Measurements from ENCODE around the gene GCGR. TPM values are rescaled to one million over a fixed set of nuclear protein-coding genes. Genes with fewer than 3 reads are reported as not detected.
A peak's percentile ranks its signal among the peaks of the same experiment; 100 is the strongest.

Gene GCGR
- total RNA-seq, 2 experiments from 2014 or later = not detected

DNA sequence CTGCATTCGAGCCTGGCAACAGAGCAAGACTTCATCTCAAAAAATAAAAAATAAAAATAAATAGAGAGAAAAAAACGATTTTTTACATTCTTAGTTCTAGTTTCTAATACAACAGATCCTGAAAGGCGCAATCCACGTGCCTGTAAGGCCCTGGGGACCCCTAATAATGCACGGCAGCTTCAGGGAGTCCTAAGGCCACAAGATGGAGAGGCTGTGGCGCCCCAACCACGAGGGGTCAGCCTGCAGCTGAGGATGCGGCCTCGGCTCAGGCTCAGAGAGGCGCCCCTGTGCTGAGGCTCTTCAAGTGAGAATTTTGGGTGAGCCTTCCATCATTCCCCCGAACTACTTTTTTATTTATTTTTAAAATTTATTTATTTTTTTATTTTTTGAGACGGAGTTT lies 45.5 kb downstream of the GCGR start:
- no peak for DNase-seq
- Mint-ChIP-seq H3K27ac (no peak overlapping the region), H3K9me3 (no peaks in the 10 kb centered on the region), H3K4me3 (no peak overlapping the region), H3K4me1 (ENCODE audit: low read depth) (peaks cover 2% of the 10 kb centered on the region), H3K27me3 (ENCODE audit: low read depth) (no peaks in the 10 kb centered on the region), H3K36me3 (ENCODE audit: low read depth) (peaks cover 35% of the 10 kb centered on the region)
- CTCF ChIA-PET = no interaction called here
- intact Hi-C loops (cut with micrococcal nuclease) = no loop called here

DNA sequence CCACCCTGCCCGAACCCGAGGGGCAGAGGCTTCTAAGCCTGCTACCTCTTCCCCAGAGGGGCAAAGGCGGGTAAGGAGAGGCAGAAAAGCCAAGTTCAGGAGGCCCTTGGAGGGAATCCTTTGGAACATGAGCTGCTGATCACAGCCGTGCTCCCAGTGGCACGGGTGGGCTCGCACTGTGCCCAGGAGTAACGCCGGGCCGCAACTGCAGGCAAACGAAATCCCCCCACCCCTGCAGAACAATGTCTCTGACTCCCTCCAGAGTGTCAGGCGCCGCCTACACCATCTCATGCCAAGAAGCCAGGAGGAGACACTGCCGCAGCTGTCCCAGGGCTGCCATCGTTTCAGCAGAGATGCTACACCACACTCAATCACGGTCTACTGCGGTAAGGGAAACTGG lies 47.5 kb downstream of the GCGR start:
- CTCF ChIA-PET = no interaction called here
- Mint-ChIP-seq H3K27ac (no peak overlapping the region), H3K4me1 (ENCODE audit: low read depth) (peaks cover 7% of the 10 kb centered on the region), H3K36me3 (ENCODE audit: low read depth) (peaks cover 32% of the 10 kb centered on the region), H3K4me3 (no peak overlapping the region), H3K27me3 (ENCODE audit: low read depth) (no peaks in the 10 kb centered on the region), H3K9me3 (no peaks in the 10 kb centered on the region)
- intact Hi-C loops (cut with micrococcal nuclease) = no loop called here
- DNase-seq = no peak

DNA sequence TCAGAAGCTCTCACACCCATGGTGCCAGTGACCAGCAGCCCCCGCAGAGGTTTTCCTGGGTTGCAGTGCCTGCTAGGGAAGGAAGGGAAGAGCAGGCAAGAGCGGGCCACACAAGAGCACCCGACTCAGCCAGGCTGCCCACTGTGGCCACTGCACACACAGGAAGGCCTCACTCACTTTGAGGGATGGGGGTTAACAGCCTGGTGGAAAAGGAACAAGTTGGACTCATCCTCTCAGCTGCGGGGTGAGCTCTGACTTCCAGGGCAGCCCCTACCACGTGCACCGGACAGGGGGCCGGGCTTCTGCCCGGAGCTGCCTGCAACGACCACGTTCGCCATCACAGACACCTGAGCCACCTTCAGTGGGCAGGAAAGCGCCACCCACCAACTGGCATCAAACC lies 48.3 kb downstream of the GCGR start:
- Mint-ChIP-seq H3K36me3 (ENCODE audit: low read depth) (peaks cover 31% of the 10 kb centered on the region), H3K4me3 (no peak overlapping the region), H3K4me1 (ENCODE audit: low read depth) (peaks cover 7% of the 10 kb centered on the region), H3K9me3 (no peaks in the 10 kb centered on the region), H3K27ac (no peak overlapping the region), H3K27me3 (ENCODE audit: low read depth) (no peaks in the 10 kb centered on the region)
- no peak for DNase-seq
- CTCF ChIA-PET = no interaction called here
- intact Hi-C loops (cut with micrococcal nuclease) = no loop called here

DNA sequence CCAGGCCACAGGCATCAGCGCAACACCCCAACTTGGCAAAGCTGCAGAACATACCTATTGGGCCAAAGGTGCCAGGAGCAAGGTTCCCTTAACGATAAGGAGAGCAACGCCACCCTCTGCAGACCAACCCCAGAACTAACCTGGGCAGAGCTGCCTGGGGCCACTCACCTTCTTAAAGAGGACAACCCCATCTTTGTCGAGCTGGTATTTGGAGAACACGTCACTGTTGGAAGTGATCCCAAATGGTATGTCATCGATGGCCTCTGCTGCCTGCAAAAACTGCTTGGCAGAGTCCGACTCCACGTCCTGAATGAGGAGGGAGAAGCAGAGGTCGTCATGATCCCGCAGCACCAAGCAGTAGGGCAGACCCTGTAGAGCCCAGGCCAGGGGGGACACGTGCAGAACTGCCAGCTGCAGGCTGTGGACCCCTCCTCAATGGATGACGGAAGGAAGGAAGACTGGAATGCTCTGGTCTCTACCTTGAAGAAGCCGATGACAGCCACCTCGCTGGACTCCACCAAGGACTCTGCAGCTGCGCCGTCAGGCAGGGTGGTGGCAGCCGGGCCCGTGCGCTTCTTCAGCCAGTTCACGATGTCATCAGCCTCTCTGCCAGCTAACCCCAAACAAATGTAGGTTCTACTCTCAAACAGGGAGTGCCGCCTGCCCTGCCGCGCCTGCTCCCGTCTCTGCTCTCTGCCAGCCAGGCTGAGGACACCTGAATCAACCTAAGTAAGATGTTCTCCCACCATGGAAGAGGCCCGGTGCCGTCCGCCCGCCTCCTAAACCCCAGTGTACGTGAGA lies 51.2 kb downstream of the GCGR start:
- CTCF ChIA-PET = interaction anchor here (0.5 to 0.7 kb wide), 3 partner anchors 121 to 401 kb away, joined by 3 to 6 read pairs (median 4); no protein-coding TSS in a partner anchor

DNA sequence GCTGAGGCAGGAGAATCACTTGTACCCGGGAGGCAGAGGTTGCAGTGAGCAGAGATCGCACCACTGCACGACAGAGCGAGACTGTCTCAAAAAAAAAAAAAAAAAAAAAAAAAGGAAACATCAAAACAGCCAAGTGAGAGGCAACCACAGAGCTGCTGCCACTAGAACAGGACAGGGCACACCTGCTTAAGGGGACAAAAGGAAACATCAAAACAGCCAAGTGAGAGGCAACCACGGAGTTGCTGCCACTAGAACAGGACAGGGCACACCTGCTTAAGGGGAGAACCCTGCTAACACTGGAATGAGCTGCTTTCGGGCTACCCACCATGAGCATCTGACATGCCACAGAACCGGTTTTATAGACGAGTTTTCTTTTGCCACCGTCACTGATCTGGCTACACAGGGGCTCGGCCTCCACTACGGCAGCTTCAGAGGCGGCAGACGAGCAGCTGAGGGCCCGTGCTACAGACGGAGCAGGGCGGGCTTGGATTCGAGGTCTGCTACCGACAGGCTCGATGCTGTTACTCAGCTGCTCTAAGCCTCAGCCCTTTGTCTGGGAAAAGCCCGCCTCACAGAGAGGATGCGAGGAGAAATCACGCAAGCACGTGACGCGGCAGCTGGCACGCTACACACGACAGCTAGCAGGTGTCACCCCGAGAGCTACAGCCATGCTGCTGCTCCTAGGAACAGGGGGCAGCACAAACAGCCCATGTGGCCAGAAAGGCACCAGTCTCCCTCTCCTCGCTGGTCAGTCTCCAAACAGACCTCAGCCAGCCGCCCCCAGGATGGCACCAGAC lies 54.4 kb downstream of the GCGR start:
- CTCF ChIA-PET = no interaction called here

More for the DNA sequence above, 51.2 kb downstream of the GCGR start:
- Mint-ChIP-seq H3K9me3 (no peaks in the 10 kb centered on the region), H3K27ac (no peak overlapping the region), H3K27me3 (ENCODE audit: low read depth) (no peaks in the 10 kb centered on the region), H3K4me1 (ENCODE audit: low read depth) (peaks cover 32% of the 10 kb centered on the region), H3K4me3 (no peak overlapping the region), H3K36me3 (ENCODE audit: low read depth) (peaks cover 41% of the 10 kb centered on the region)
- DNase-seq = peak; percentile 19
- intact Hi-C loops (cut with micrococcal nuclease) = no loop called here

DNA sequence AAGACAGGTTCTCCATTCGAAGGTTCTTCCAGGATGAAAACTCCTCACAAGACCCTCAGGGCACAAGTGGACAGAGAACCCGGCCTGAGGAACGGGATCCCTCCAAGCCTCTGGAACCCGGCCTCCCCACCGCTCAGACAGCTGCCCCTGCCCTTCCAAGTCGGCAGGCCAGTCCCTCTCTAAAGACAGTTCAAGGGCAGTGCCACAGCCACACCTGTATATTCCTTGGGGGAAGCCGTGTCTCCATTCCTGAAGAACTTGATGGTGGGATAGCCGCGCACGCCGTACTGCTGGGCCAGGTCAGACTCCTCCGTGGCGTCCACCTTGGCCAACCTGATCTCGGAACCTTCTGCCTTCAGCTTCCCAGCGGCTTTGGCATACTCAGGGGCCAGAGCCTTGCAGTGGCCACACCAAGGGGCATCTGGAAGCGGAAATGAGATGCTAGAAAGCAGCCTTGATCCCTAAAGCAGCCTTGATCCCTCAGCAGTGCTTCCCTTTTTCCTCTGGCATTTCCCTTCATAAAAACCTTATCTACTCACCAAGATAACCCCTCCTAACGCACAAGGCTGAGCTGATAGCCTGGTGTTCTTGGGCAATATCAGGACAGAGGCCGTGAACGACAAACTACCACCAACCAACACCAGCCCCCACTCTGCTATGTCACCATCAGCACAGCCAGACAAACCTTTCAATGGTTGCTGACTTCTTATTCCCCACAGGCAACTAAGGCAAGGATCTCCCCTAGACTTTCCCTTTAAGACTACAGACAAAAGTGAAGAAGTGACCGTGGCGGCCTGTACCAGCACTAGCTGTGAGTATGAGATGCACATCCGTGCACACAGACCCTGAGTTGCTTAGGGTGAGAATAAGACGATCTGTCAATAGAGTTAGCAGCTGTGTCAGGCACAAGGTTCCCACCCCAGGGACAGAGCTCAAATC lies 55.3 kb downstream of the GCGR start:
- H3K36me3 Mint-ChIP-seq (ENCODE audit: low read depth) = peaks cover 38% of the 10 kb centered on the region
- H3K9me3 Mint-ChIP-seq = no peaks in the 10 kb centered on the region
- no peaks in the 10 kb centered on the region for H3K27me3 Mint-ChIP-seq (ENCODE audit: low read depth)
- peak overlapping the region; percentile 40 for H3K27ac Mint-ChIP-seq
- intact Hi-C loops (cut with micrococcal nuclease) = no loop called here
- H3K4me1 Mint-ChIP-seq (ENCODE audit: low read depth) = peaks cover 49% of the 10 kb centered on the region
- peak; percentile 20 for DNase-seq
- peak overlapping the region; percentile 82 for H3K4me3 Mint-ChIP-seq
- CTCF ChIA-PET = interaction anchor here (0.6 to 0.7 kb wide), 3 partner anchors 11 to 124 kb away, joined by 3 to 7 read pairs (median 3); no protein-coding TSS in a partner anchor

More for the DNA sequence above, 54.4 kb downstream of the GCGR start:
- Mint-ChIP-seq H3K36me3 (ENCODE audit: low read depth) (peaks cover 40% of the 10 kb centered on the region), H3K4me1 (ENCODE audit: low read depth) (peaks cover 44% of the 10 kb centered on the region), H3K4me3 (peak overlapping the region; percentile 82), H3K27ac (no peak overlapping the region), H3K9me3 (no peaks in the 10 kb centered on the region), H3K27me3 (ENCODE audit: low read depth) (no peaks in the 10 kb centered on the region)
- DNase-seq = no peak
- intact Hi-C loops (cut with micrococcal nuclease) = no loop called here

DNA sequence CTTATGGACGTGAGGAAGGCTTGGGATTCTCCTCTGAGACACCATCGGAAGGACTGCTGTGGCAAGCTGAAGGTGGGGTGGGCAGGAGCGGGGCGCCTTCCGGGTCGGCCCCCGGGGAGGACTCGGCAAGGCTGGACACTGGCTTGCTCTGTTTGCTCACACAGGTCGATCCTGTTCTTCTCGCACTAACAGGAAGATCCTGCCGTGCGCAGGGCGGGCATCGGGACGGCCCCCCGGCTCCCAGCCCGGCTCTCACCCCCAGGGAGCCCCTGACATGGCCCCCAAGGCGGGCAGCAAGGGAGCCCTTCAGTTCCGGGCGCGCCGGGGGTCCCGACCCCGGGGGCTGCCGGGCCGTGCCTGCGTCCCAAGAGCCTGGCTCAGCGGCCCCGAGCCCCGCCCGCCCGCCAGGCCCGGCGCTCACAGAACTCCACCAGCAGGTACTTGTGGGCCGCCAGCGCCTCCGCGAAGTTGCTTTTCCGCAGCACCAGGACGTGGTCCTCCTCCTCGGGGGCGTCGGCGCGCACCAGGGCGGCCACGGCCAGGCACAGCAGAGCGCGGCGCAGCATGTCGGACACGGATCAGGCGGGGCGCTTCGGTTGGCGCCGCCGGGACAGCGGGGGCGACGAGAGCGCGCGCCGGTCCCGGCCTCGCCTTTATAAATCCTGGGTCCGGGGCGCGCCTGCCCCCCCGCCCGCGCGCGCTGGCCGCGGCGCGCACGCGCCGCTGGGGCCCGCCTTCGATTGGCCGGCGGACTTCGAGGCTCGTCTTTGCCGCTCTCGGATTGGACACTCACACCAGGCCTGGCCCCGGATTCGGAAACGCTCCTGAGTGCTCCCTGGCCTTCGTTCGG lies 56.2 kb downstream of the GCGR start, which contains the start of gene P4HB:
Gene P4HB (minus strand): TSS at position 630 of the 850 bp plus-strand sequence. CDS start 64 bp downstream, at position 566.
- H3K4me1 Mint-ChIP-seq (ENCODE audit: low read depth) = peaks cover 49% of the 10 kb centered on the region
- no peaks in the 10 kb centered on the region for H3K9me3 Mint-ChIP-seq
- intact Hi-C loops (cut with micrococcal nuclease) = loop anchor here (1.0 to 2.0 kb wide), 7 partner anchors 11 to 238 kb away; partner anchors contain the start of genes ALYREF, ANAPC11, ARHGDIA and CCDC137
- H3K27me3 Mint-ChIP-seq (ENCODE audit: low read depth) = no peaks in the 10 kb centered on the region
- peaks cover 38% of the 10 kb centered on the region for H3K36me3 Mint-ChIP-seq (ENCODE audit: low read depth)
- peak within 1 kb of the TSS; percentile 88 for H3K27ac Mint-ChIP-seq
- H3K4me3 Mint-ChIP-seq = peak within 1 kb of the TSS; percentile 93
- peak; percentile 30 for DNase-seq
- CTCF ChIA-PET = interaction anchor here (0.7 to 1.6 kb wide), 2 partner anchors 10 to 125 kb away, joined by 3 to 4 read pairs; no protein-coding TSS in a partner anchor

DNA sequence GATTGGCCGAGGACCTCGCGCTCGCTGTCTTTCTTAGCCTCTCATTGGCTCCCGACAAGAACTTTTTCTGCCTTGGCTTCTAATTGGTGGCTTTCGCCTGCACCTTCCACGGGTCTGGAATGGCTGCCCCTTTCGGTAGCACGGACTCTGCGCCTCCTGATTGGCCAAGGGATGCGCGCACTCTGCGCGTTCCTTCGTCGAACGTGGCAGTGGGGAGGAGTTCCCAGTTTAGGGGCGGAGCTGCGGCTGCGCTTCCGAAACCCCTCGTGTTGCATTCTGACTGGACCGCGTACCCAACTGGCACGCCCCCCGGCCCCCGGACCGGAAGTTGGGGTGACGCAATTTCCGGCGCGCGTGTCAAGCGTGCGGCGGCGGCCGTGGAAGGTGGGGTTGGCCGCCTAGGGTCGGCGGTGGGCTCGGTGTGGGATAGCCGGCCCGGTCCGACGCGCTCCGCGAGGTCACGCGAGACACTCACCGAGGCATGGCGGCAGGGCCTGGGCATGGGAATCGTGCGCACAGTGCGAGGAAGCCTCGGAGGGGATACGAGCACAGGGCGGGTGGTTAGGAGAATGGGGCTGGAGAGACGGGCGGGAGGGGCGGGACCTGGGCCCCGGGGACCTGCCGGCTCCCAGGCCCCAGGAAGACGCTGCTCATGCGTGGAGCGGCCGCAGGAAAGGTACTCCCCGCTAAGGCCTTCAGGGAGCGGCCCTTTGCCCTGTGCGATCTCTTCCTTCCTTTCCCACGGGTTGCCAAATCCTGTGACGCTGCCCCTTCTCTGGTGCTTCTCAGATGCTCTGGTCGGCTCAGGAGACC lies 57.0 kb downstream of the GCGR start:
- peak overlapping the region; percentile 88 for H3K27ac Mint-ChIP-seq
- intact Hi-C loops (cut with micrococcal nuclease) = loop anchor here (1.0 to 2.0 kb wide), 7 partner anchors 10 to 237 kb away; partner anchors contain the start of genes ALYREF, ANAPC11, ARHGDIA and CCDC137
- H3K36me3 Mint-ChIP-seq (ENCODE audit: low read depth) = peaks cover 39% of the 10 kb centered on the region
- H3K4me3 Mint-ChIP-seq = peak overlapping the region; percentile 93
- peak; percentile 99 for DNase-seq
- CTCF ChIA-PET = interaction anchor here (1.6 kb wide), 1 partner anchor 9 kb away, joined by 4 read pairs; no protein-coding TSS in a partner anchor
- no peaks in the 10 kb centered on the region for H3K27me3 Mint-ChIP-seq (ENCODE audit: low read depth)
- H3K9me3 Mint-ChIP-seq = no peaks in the 10 kb centered on the region
- H3K4me1 Mint-ChIP-seq (ENCODE audit: low read depth) = peaks cover 50% of the 10 kb centered on the region

DNA sequence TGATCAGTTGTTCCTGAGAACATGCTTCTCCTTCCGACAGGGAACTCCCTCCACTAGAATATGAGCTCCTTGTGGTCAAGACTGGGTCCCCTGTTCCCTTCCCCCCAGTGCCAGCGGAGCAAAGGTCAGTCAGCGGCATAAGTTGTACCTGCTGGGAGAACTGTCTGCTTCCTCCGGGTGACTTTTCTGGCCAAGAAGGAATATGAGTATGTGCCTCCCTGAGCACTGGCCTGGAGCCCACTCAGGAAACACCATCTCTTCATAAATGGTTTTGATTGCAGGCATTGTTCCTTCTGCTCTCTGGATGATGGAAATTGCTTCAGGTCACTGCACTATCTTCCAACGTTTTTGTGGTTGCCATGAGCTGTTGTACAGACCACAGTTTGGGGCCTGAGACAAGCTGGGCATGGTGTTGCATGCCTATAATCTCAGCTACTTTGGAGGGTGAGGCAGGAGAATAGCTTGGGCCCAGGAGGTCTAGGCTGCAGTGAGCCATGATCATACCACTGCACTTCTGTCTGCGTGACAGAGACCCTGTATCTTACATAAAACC lies 59.2 kb downstream of the GCGR start:
- H3K27me3 Mint-ChIP-seq (ENCODE audit: low read depth) = no peaks in the 10 kb centered on the region
- no peak for DNase-seq
- peak overlapping the region; percentile 72 for H3K4me3 Mint-ChIP-seq
- H3K27ac Mint-ChIP-seq = peak overlapping the region; percentile 70
- intact Hi-C loops (cut with micrococcal nuclease) = no loop called here
- H3K9me3 Mint-ChIP-seq = no peaks in the 10 kb centered on the region
- CTCF ChIA-PET = interaction anchor here (0.7 to 0.9 kb wide), 2 partner anchors 471 to 495 kb away, joined by 3 to 5 read pairs; partner anchors contain the start of gene SECTM1
- H3K36me3 Mint-ChIP-seq (ENCODE audit: low read depth) = peaks cover 29% of the 10 kb centered on the region
- peaks cover 52% of the 10 kb centered on the region for H3K4me1 Mint-ChIP-seq (ENCODE audit: low read depth)

Measured in activated naive CD4-positive, alpha-beta T cell treated with anti-CD3 and anti-CD28 coated beads for 36 hours (primary cell).